GM10248 (cell line): ENCODE data around the gene SIX4.

Source experiments
- CTCF ChIA-PET: fragments of 300-600 bp; sonication (Branson Sonifier 250); formaldehyde crosslinking; extraction: SDS; loops from one replicate; lab custom pipeline; 2021; ENCODE audit warnings: antibody characterized with exemption; lab: Yijun Ruan, JAX
- POLR2A ChIA-PET: fragments of 350-650 bp; sonication (Branson Sonifier 250); formaldehyde crosslinking; extraction: SDS; loops from one replicate; lab custom pipeline; 2020; ENCODE audit warnings: antibody characterized with exemption; lab: Yijun Ruan, JAX
- DNase-seq: peaks from one replicate; pipeline ENCODE4 v3.0.0; 2012; ENCODE audit errors: extremely low spot score
- TF ChIP-seq, protein P1 (sequence below): IDR thresholded peaks from 2 replicates; pipeline ENCODE4 v1.5.1; 2012; ENCODE audit warnings: mild to moderate bottlenecking, low read depth; ENCODE audit errors: extremely low read depth, missing control alignments, control extremely low read depth

The SIX4 gene

DNA sequence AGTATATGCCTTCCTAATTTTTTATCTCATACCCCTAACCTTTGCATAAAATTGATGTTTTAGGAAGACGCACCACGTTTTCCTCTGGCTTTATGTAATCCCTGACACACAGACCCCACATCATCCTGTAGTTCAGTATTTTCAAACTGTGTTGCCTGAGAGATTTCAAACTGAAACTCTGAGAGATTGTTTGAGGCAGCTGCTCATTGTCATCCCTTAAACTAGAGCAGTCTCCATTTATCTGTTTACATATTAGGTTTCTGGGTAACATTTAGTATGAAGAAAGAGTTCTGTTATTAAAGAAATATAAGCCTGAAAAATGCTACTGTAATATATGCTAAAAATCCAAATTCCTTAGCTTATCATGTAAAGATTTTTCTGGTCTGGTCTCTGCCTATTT, 34.7 kb upstream of the SIX4 start:
- CTCF ChIA-PET, result interaction anchor here (0.9 to 1.2 kb wide), 2 partner anchors 10 to 36 kb away, joined by 3 read pairs; no protein-coding TSS in a partner anchor
- TF ChIP-seq, protein P1, sequence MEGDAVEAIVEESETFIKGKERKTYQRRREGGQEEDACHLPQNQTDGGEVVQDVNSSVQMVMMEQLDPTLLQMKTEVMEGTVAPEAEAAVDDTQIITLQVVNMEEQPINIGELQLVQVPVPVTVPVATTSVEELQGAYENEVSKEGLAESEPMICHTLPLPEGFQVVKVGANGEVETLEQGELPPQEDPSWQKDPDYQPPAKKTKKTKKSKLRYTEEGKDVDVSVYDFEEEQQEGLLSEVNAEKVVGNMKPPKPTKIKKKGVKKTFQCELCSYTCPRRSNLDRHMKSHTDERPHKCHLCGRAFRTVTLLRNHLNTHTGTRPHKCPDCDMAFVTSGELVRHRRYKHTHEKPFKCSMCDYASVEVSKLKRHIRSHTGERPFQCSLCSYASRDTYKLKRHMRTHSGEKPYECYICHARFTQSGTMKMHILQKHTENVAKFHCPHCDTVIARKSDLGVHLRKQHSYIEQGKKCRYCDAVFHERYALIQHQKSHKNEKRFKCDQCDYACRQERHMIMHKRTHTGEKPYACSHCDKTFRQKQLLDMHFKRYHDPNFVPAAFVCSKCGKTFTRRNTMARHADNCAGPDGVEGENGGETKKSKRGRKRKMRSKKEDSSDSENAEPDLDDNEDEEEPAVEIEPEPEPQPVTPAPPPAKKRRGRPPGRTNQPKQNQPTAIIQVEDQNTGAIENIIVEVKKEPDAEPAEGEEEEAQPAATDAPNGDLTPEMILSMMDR, result no peak
- POLR2A ChIA-PET, result no interaction called here
- no peak for DNase-seq

GRCh38 chr14:60757567-60758002, 33.4 kb upstream of the SIX4 start:
- ChIA-PET CTCF (interaction anchor here (1.6 kb wide), 1 partner anchor 9 kb away, joined by 5 read pairs; no protein-coding TSS in a partner anchor), POLR2A (no interaction called here)
- TF ChIP-seq, protein P1, result no peak
- DNase-seq, result no peak

GRCh38 chr14:60756847-60757246, 32.7 kb upstream of the SIX4 start:
- POLR2A ChIA-PET, result no interaction called here
- no peak for DNase-seq
- TF ChIP-seq, protein P1, result no peak
- CTCF ChIA-PET, result interaction anchor here (1.6 kb wide), 1 partner anchor 8 kb away, joined by 5 read pairs; no protein-coding TSS in a partner anchor

GRCh38 chr14:60753264-60754119, 29.3 kb upstream of the SIX4 start:
- ChIA-PET CTCF (interaction anchor here (1.9 to 2.1 kb wide), 2 partner anchors 11 to 20 kb away, joined by 5 read pairs; no protein-coding TSS in a partner anchor), POLR2A (interaction anchor here (1.1 kb wide), 1 partner anchor 227 kb away, joined by 5 read pairs; the partner anchor contains the start of gene TRMT5)
- TF ChIP-seq, protein P1, result no peak
- DNase-seq, result peak; percentile 80

DNA sequence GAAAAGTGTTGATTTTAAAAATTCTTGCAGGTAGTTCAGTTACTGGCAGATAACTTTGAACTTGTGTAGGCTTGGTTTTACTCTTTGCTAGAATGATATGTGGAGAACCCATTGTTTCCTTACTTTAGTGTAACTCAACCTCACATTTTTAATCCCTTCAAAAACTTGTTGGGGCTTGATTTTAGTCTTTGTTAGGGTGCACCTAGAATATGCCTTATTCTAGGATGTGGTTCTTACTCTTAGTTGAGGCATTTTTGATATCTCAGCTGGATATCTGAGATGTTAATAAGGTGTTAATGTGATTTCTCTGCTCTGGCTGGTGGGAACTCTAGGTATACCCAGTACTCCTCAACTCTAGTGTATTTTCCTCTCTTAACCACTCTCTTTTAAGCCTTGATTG, 20.4 kb upstream of the SIX4 start:
- TF ChIP-seq, protein P1, result no peak
- ChIA-PET POLR2A (no interaction called here), CTCF (no interaction called here)
- DNase-seq, result no peak

DNA sequence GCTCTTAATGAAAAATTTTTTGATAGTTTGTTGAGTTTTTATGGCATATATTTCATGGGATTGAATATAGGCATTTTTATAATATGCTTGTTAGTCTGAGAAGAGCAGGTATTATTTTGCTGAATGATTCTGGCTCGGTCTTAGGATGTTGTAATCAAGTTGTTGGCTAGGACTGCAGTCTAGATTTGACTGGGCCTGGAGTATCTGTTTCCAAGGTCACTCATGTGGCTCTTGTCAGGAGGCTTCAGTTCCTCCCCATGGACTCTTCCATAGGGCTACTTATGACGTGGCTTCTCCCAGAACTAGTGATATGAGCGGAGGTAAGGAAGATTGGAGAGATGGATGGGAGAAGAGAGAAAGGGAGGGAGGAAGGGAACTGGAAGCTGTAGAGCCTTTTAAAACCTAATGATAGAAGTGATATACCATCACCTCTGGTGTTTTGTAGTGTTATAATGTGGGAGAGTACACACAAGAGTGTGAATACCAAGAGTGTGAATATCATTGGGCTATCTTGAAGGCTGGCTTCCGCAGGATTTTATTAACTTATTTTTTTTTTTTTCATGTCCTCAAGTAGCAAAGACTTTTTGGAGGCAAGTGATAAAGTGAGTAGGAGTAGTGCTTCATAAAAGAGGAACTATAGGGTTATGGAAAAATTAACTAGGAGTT, 14.8 kb upstream of the SIX4 start:
- POLR2A ChIA-PET, result no interaction called here
- TF ChIP-seq, protein P1, result no peak
- CTCF ChIA-PET, result no interaction called here
- no peak for DNase-seq
